WTC11 (cell line): Measurements from ENCODE around the gene IQGAP3. TPM values are rescaled to one million over a fixed set of nuclear protein-coding genes. Genes with fewer than 3 reads are reported as not detected.

Experiments used
- ATAC-seq: fragments of 200-7000 bp; cut with Tn5 transposase; 2 replicates; pipeline ENCODE4 v1.10.0; 2021; ENCODE audit warnings: mild to moderate bottlenecking, moderate library complexity
- CTCF ChIA-PET: fragments of 300-600 bp; sonication (Branson Sonifier 250); formaldehyde crosslinking; loops from one replicate; lab custom pipeline; 2021; ENCODE audit warnings: antibody characterized with exemption; lab: Charles Lee
- POLR2A ChIA-PET: fragments of 350-600 bp; sonication (Branson Sonifier 250); formaldehyde crosslinking; loops from one replicate; lab custom pipeline; 2021; ENCODE audit warnings: antibody characterized with exemption; lab: Charles Lee
- DNase-seq: peaks from one replicate; pipeline ENCODE4 v3.0.0; 2021; ENCODE audit warnings: low spot score
- H3K27ac Mint-ChIP-seq: 2 replicates; pipeline ENCODE4 v1.8.0; 2021; ENCODE audit warnings: mixed read lengths
- H3K27me3 Mint-ChIP-seq: 2 replicates; pipeline ENCODE4 v1.8.0; 2021; ENCODE audit warnings: low read depth, mild to moderate bottlenecking, moderate library complexity, mixed read lengths
- H3K36me3 Mint-ChIP-seq: 2 replicates; pipeline ENCODE4 v1.8.0; 2021; ENCODE audit warnings: mixed read lengths
- H3K4me1 Mint-ChIP-seq: 2 replicates; pipeline ENCODE4 v1.8.0; 2022; ENCODE audit warnings: mixed read lengths
- H3K4me3 Mint-ChIP-seq: 2 replicates; pipeline ENCODE4 v1.8.0; 2021; ENCODE audit warnings: mild to moderate bottlenecking, moderate library complexity, mixed read lengths
- H3K9me3 Mint-ChIP-seq: 2 replicates; pipeline ENCODE4 v1.8.0; 2021; ENCODE audit warnings: mixed read lengths
- CBFB ChIP-seq: sonication (generic); formaldehyde crosslinking; IDR thresholded peaks from 2 replicates; pipeline ENCODE4 v1.8.1; 2022; ENCODE audit warnings: mild to moderate bottlenecking, low read depth, missing genetic modification reagents
- CREB1 ChIP-seq: sonication (generic); formaldehyde crosslinking; IDR thresholded peaks from 2 replicates; pipeline ENCODE4 v1.8.0; 2023; ENCODE audit warnings: mild to moderate bottlenecking, missing genetic modification reagents
- GABPB1 ChIP-seq: sonication (generic); formaldehyde crosslinking; IDR thresholded peaks from 2 replicates; pipeline ENCODE4 v1.8.1; 2023; ENCODE audit warnings: mild to moderate bottlenecking, missing genetic modification reagents
- KAT7 ChIP-seq: sonication (generic); formaldehyde crosslinking; IDR thresholded peaks from 2 replicates; pipeline ENCODE4 v1.8.1; 2023; ENCODE audit warnings: missing genetic modification reagents, mild to moderate bottlenecking, borderline replicate concordance
- MXD4 ChIP-seq: fragments of 250-450 bp; sonication (Bioruptor Pico); IDR thresholded peaks from 2 replicates; pipeline ENCODE4 v1.8.0; 2021; ENCODE audit warnings: mild to moderate bottlenecking, moderate library complexity, borderline replicate concordance
- MYBL2 ChIP-seq: sonication (generic); formaldehyde crosslinking; IDR thresholded peaks from 2 replicates; pipeline ENCODE4 v1.8.1; 2023; ENCODE audit warnings: mild to moderate bottlenecking, moderate library complexity, missing genetic modification reagents
- NFATC4 ChIP-seq: fragments of 250-450 bp; sonication (Bioruptor Pico); IDR thresholded peaks from 2 replicates; pipeline ENCODE4 v1.9.0; 2021; ENCODE audit warnings: mild to moderate bottlenecking
- NFE2L1 ChIP-seq: sonication (generic); formaldehyde crosslinking; IDR thresholded peaks from 2 replicates; pipeline ENCODE4 v1.8.1; 2023; ENCODE audit warnings: missing genetic modification reagents
- NR1H2 ChIP-seq: sonication (generic); formaldehyde crosslinking; IDR thresholded peaks from 2 replicates; pipeline ENCODE4 v1.9.0; 2021; ENCODE audit warnings: mild to moderate bottlenecking, moderate library complexity, missing genetic modification reagents
- NR2C2 ChIP-seq: sonication (generic); formaldehyde crosslinking; IDR thresholded peaks from 2 replicates; pipeline ENCODE4 v1.8.0; 2022; ENCODE audit warnings: mild to moderate bottlenecking, missing genetic modification reagents
- NR3C1 ChIP-seq: sonication (generic); formaldehyde crosslinking; conservative IDR thresholded peaks from 2 replicates; pipeline ENCODE4 v1.8.1; 2023; ENCODE audit warnings: low read depth, mild to moderate bottlenecking, missing genetic modification reagents
- OVOL2 ChIP-seq: fragments of 250-450 bp; sonication (Bioruptor Pico); IDR thresholded peaks from 2 replicates; pipeline ENCODE4 v1.9.0; 2021; ENCODE audit warnings: mild to moderate bottlenecking, borderline replicate concordance
- SOX15 ChIP-seq: fragments of 250-450 bp; sonication (Bioruptor Pico); IDR thresholded peaks from 2 replicates; pipeline ENCODE4 v1.9.0; 2021; ENCODE audit warnings: mild to moderate bottlenecking
- ZNF263 ChIP-seq: sonication (generic); formaldehyde crosslinking; IDR thresholded peaks from 2 replicates; pipeline ENCODE4 v1.8.1; 2022; ENCODE audit warnings: low read depth, mild to moderate bottlenecking, moderate library complexity, missing genetic modification reagents
- total RNA-seq: library from RNA; stranded (reverse); gene quantifications from 3 replicates; pipeline ENCODE4 v1.2.3, GENCODE V29; 2021
- TF ChIP-seq, protein P1 (sequence below): sonication (generic); formaldehyde crosslinking; IDR thresholded peaks from 2 replicates; pipeline ENCODE4 v1.8.0; 2022; ENCODE audit warnings: missing genetic modification reagents
- TF ChIP-seq, protein P2 (sequence below): fragments of 250-450 bp; sonication (Bioruptor Pico); IDR thresholded peaks from 2 replicates; pipeline ENCODE4 v1.9.0; 2021; ENCODE audit warnings: mild to moderate bottlenecking
- TF ChIP-seq, protein P3 (sequence below): sonication (generic); formaldehyde crosslinking; IDR thresholded peaks from 2 replicates; pipeline ENCODE4 v1.8.1; 2023; ENCODE audit warnings: mild to moderate bottlenecking, missing genetic modification reagents
- TF ChIP-seq, protein P4 (sequence below): sonication (generic); formaldehyde crosslinking; IDR thresholded peaks from 2 replicates; pipeline ENCODE4 v1.8.1; 2022; ENCODE audit warnings: missing genetic modification reagents, borderline replicate concordance
- TF ChIP-seq, protein P5 (sequence below): sonication (generic); formaldehyde crosslinking; IDR thresholded peaks from 2 replicates; pipeline ENCODE4 v1.8.1; 2023; ENCODE audit warnings: mild to moderate bottlenecking, moderate library complexity, missing genetic modification reagents
- TF ChIP-seq, protein P6 (sequence below): fragments of 250-450 bp; sonication (Bioruptor Pico); IDR thresholded peaks from 2 replicates; pipeline ENCODE4 v1.9.0; 2021; ENCODE audit warnings: mild to moderate bottlenecking
- TF ChIP-seq, protein P7 (sequence below): sonication (generic); formaldehyde crosslinking; IDR thresholded peaks from 2 replicates; pipeline ENCODE4 v1.8.1; 2023; ENCODE audit warnings: mild to moderate bottlenecking, missing genetic modification reagents

IQGAP3 gene
- total RNA-seq, 1 experiment from 2014 or later = 33.3 TPM

DNA sequence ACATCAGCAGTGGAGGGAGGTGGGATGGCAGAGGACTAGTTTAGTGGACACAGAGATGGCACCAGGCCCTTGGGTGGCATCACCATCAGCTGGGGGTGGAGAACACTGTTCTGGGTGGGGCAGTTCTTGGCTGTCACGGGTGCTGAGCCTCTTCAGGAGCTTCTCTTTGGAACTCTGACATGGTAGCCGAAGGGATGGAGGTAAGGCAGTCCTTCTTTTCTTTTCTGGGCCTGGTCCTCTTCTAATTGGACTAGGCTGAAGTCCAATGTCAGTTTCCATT lies 63.5 kb downstream of the IQGAP3 start (continued):
- TF ChIP-seq, protein P1, sequence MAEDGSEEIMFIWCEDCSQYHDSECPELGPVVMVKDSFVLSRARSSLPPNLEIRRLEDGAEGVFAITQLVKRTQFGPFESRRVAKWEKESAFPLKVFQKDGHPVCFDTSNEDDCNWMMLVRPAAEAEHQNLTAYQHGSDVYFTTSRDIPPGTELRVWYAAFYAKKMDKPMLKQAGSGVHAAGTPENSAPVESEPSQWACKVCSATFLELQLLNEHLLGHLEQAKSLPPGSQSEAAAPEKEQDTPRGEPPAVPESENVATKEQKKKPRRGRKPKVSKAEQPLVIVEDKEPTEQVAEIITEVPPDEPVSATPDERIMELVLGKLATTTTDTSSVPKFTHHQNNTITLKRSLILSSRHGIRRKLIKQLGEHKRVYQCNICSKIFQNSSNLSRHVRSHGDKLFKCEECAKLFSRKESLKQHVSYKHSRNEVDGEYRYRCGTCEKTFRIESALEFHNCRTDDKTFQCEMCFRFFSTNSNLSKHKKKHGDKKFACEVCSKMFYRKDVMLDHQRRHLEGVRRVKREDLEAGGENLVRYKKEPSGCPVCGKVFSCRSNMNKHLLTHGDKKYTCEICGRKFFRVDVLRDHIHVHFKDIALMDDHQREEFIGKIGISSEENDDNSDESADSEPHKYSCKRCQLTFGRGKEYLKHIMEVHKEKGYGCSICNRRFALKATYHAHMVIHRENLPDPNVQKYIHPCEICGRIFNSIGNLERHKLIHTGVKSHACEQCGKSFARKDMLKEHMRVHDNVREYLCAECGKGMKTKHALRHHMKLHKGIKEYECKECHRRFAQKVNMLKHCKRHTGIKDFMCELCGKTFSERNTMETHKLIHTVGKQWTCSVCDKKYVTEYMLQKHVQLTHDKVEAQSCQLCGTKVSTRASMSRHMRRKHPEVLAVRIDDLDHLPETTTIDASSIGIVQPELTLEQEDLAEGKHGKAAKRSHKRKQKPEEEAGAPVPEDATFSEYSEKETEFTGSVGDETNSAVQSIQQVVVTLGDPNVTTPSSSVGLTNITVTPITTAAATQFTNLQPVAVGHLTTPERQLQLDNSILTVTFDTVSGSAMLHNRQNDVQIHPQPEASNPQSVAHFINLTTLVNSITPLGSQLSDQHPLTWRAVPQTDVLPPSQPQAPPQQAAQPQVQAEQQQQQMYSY (CRISPR knock-in tag) = no peak
- TF ChIP-seq NFE2L1 (CRISPR knock-in tag) (no peak), NR3C1 (no peak), ZNF263 (no peak), OVOL2 (no peak)
- TF ChIP-seq, protein P2, sequence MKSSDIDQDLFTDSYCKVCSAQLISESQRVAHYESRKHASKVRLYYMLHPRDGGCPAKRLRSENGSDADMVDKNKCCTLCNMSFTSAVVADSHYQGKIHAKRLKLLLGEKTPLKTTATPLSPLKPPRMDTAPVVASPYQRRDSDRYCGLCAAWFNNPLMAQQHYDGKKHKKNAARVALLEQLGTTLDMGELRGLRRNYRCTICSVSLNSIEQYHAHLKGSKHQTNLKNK (CRISPR knock-in tag) = no peak
- TF ChIP-seq, protein P3, sequence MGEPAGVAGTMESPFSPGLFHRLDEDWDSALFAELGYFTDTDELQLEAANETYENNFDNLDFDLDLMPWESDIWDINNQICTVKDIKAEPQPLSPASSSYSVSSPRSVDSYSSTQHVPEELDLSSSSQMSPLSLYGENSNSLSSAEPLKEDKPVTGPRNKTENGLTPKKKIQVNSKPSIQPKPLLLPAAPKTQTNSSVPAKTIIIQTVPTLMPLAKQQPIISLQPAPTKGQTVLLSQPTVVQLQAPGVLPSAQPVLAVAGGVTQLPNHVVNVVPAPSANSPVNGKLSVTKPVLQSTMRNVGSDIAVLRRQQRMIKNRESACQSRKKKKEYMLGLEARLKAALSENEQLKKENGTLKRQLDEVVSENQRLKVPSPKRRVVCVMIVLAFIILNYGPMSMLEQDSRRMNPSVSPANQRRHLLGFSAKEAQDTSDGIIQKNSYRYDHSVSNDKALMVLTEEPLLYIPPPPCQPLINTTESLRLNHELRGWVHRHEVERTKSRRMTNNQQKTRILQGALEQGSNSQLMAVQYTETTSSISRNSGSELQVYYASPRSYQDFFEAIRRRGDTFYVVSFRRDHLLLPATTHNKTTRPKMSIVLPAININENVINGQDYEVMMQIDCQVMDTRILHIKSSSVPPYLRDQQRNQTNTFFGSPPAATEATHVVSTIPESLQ = no peak

DNA sequence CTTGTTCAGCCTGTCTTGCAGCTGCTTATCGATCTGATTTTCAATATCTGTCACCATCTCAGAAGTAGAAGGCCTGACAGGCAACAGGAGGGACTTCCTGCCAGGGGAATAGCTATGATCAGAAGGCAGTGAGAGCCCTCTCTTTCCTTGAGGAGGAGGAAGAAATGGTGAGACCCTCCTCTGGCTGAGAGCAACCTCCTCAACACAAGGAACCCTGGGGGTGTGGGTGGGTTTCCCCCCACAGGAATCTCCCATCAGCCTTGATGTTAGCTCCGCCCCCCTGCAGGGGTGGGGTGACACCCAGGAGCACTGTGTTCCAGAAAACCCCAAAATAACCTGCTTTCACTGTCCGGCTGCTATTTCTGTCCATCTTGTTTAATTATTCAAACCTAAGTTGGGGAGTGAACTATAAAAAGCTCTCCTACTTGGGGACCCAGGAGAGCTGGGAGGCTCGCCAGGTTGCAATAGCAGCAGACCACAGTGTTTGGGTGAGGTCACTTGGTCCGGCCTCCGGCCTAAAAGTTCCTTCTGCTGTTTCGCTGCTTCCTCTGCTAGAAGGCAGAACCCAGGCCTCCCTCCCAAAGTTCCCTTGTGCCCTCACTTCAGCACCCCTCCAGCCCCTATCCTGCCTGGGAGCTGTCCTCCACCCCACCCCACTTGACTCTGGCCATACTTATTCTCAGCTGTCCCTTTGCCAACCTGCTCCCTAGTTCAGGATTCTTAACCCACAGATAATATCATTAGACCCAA lies 64.0 kb downstream of the IQGAP3 start:
- Mint-ChIP-seq H3K36me3 (no peaks in the 10 kb centered on the region), H3K27me3 (peaks cover 14% of the 10 kb centered on the region), H3K27ac (no peak overlapping the region), H3K4me3 (no peak overlapping the region; the same call in 1 of the 2 replicates), H3K4me1 (peaks cover 44% of the 10 kb centered on the region), H3K9me3 (no peaks in the 10 kb centered on the region)
- no peak for DNase-seq
- POLR2A ChIA-PET = no interaction called here
- CTCF ChIA-PET = interaction anchor here (0.5 to 2.5 kb wide), 8 partner anchors 7 to 122 kb away, joined by 3 to 18 read pairs (median 4); no protein-coding TSS in a partner anchor
- ATAC-seq = no peak
- TF ChIP-seq NR2C2 (CRISPR knock-in tag) (no peak), NFATC4 (CRISPR knock-in tag) (no peak), KAT7 (no peak), SOX15 (CRISPR knock-in tag) (no peak), MXD4 (CRISPR knock-in tag) (no peak), NR1H2 (no peak), MYBL2 (no peak), GABPB1 (CRISPR knock-in tag) (no peak), CREB1 (CRISPR knock-in tag) (no peak), CBFB (CRISPR knock-in tag) (no peak)
- TF ChIP-seq, protein P4, sequence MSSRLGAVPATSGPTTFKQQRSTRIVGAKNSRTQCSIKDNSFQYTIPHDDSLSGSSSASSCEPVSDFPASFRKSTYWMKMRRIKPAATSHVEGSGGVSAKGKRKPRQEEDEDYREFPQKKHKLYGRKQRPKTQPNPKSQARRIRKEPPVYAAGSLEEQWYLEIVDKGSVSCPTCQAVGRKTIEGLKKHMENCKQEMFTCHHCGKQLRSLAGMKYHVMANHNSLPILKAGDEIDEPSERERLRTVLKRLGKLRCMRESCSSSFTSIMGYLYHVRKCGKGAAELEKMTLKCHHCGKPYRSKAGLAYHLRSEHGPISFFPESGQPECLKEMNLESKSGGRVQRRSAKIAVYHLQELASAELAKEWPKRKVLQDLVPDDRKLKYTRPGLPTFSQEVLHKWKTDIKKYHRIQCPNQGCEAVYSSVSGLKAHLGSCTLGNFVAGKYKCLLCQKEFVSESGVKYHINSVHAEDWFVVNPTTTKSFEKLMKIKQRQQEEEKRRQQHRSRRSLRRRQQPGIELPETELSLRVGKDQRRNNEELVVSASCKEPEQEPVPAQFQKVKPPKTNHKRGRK = no peak
- TF ChIP-seq, protein P5, sequence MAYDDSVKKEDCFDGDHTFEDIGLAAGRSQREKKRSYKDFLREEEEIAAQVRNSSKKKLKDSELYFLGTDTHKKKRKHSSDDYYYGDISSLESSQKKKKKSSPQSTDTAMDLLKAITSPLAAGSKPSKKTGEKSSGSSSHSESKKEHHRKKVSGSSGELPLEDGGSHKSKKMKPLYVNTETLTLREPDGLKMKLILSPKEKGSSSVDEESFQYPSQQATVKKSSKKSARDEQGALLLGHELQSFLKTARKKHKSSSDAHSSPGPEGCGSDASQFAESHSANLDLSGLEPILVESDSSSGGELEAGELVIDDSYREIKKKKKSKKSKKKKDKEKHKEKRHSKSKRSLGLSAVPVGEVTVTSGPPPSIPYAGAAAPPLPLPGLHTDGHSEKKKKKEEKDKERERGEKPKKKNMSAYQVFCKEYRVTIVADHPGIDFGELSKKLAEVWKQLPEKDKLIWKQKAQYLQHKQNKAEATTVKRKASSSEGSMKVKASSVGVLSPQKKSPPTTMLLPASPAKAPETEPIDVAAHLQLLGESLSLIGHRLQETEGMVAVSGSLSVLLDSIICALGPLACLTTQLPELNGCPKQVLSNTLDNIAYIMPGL (CRISPR knock-in tag) = no peak
- TF ChIP-seq, protein P3 = no peak
- TF ChIP-seq, protein P6, sequence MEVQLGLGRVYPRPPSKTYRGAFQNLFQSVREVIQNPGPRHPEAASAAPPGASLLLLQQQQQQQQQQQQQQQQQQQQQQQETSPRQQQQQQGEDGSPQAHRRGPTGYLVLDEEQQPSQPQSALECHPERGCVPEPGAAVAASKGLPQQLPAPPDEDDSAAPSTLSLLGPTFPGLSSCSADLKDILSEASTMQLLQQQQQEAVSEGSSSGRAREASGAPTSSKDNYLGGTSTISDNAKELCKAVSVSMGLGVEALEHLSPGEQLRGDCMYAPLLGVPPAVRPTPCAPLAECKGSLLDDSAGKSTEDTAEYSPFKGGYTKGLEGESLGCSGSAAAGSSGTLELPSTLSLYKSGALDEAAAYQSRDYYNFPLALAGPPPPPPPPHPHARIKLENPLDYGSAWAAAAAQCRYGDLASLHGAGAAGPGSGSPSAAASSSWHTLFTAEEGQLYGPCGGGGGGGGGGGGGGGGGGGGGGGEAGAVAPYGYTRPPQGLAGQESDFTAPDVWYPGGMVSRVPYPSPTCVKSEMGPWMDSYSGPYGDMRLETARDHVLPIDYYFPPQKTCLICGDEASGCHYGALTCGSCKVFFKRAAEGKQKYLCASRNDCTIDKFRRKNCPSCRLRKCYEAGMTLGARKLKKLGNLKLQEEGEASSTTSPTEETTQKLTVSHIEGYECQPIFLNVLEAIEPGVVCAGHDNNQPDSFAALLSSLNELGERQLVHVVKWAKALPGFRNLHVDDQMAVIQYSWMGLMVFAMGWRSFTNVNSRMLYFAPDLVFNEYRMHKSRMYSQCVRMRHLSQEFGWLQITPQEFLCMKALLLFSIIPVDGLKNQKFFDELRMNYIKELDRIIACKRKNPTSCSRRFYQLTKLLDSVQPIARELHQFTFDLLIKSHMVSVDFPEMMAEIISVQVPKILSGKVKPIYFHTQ = no peak
- TF ChIP-seq, protein P7, sequence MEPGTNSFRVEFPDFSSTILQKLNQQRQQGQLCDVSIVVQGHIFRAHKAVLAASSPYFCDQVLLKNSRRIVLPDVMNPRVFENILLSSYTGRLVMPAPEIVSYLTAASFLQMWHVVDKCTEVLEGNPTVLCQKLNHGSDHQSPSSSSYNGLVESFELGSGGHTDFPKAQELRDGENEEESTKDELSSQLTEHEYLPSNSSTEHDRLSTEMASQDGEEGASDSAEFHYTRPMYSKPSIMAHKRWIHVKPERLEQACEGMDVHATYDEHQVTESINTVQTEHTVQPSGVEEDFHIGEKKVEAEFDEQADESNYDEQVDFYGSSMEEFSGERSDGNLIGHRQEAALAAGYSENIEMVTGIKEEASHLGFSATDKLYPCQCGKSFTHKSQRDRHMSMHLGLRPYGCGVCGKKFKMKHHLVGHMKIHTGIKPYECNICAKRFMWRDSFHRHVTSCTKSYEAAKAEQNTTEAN = no peak
